NCI-H82 (cell line): ENCODE measurements around the gene KSR2.

Experiments used
- DNase-seq: peaks from one replicate; lab custom pipeline; 2025; lab: John Stamatoyannopoulos, UW

KSR2 gene

GRCh38 chr12:117628711-117629110, 340.1 kb downstream of the KSR2 start:
- peak; percentile 30 for DNase-seq

- no peak for DNase-seq
Observed at GRCh38 chr12:117622741-117623140, 346.0 kb downstream of the KSR2 start.

GRCh38 chr12:117622087-117622486, 346.7 kb downstream of the KSR2 start:
- no peak for DNase-seq

- DNase-seq: no peak
Observed at GRCh38 chr12:117607778-117608177, 361.0 kb downstream of the KSR2 start.

GRCh38 chr12:117606945-117607344, 361.8 kb downstream of the KSR2 start:
- no peak for DNase-seq

- no peak for DNase-seq
Observed at GRCh38 chr12:117606024-117606423, 362.8 kb downstream of the KSR2 start.

- no peak for DNase-seq
Observed at GRCh38 chr12:117603316-117604113, 365.3 kb downstream of the KSR2 start.

- no peak for DNase-seq
Observed at GRCh38 chr12:117599849-117600248, 368.9 kb downstream of the KSR2 start.

- peak; percentile 89 for DNase-seq
Observed at GRCh38 chr12:117596968-117597367, 371.8 kb downstream of the KSR2 start.

GRCh38 chr12:117595751-117596150, 373.0 kb downstream of the KSR2 start:
- no peak for DNase-seq

GRCh38 chr12:117594481-117594880, 374.3 kb downstream of the KSR2 start:
- DNase-seq: no peak

GRCh38 chr12:117593815-117594400, 374.9 kb downstream of the KSR2 start:
- DNase-seq: no peak

GRCh38 chr12:117592588-117593305, 376.0 kb downstream of the KSR2 start:
- DNase-seq: no peak

GRCh38 chr12:117590999-117591398, 377.8 kb downstream of the KSR2 start:
- DNase-seq: peak; percentile 43

GRCh38 chr12:117590386-117590785, 378.4 kb downstream of the KSR2 start:
- DNase-seq: no peak

- DNase-seq: no peak
Observed at GRCh38 chr12:117589021-117589420, 379.8 kb downstream of the KSR2 start.

GRCh38 chr12:117587631-117588287, 381.0 kb downstream of the KSR2 start:
- peak; percentile 77 for DNase-seq

- DNase-seq: no peak
Observed at GRCh38 chr12:117583677-117584225, 385.0 kb downstream of the KSR2 start.

GRCh38 chr12:117583092-117583491, 385.7 kb downstream of the KSR2 start:
- no peak for DNase-seq

- DNase-seq: no peak
Observed at GRCh38 chr12:117582135-117582784, 386.5 kb downstream of the KSR2 start.

GRCh38 chr12:117580718-117581062, 388.1 kb downstream of the KSR2 start:
- DNase-seq: peak; percentile 94
